HG03280 (cell line): Measurements from ENCODE around the gene CD9.
"Not testable (repeated sequence)": the region's sequence is repeated elsewhere in the genome, so short reads cannot be mapped to it uniquely, and the experiment has no call there.

ENCODE experiments used
- ATAC-seq: cut with Tn5 transposase; IDR thresholded peaks from one replicate; pipeline ENCODE4 v1.9.1; 2021; ENCODE audit warnings: mild to moderate bottlenecking, moderate library complexity; ENCODE audit not compliant: unreplicated experiment

Gene CD9

DNA sequence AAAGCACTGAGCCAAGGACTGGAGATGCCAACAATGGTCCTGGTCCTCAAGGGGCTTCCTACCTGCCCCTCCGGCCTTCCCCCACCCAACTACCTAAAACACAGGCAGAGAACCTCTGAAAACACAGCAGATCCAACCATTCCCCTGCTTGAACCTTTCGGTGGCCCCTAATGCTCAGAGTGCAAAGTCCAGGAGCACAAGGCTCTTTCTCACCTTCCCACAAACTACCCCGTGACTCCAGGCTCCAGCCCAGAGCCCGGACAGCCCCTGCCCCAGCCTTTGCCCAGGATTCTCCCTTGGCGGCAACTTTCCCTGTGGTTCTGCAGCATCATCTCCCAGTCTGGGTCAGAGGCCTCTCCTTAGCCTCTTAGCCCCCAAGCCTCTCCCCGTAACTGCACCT lies 1.6 kb upstream of the CD9 start:
- no peak for ATAC-seq

DNA sequence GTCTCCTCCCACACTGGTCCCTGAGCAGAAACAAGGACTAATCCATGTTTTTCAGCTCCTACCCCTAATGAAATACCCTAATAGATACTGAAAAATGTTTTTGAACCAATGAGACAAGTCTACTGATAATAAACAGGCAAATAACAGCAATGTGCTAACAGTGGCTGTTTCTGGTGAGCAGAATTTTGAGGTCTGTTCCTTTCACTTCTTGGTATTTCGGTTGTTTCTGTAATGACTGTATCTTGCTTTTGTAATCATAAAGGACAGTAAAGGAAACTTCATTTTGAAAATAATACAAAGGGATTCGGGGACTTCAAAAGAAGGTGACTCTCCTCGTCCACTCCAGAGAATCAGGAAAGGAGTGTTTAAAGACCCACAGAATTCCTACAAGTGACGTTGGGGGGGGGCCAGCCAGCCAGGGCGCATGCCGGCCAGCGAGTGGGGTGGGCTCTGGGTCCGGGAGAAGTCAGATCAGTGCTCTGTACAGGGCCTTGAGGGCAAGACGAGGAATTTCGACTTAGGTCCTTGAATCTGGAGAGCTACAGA lies 1.1 kb upstream of the CD9 start:
- ATAC-seq, result no peak

DNA sequence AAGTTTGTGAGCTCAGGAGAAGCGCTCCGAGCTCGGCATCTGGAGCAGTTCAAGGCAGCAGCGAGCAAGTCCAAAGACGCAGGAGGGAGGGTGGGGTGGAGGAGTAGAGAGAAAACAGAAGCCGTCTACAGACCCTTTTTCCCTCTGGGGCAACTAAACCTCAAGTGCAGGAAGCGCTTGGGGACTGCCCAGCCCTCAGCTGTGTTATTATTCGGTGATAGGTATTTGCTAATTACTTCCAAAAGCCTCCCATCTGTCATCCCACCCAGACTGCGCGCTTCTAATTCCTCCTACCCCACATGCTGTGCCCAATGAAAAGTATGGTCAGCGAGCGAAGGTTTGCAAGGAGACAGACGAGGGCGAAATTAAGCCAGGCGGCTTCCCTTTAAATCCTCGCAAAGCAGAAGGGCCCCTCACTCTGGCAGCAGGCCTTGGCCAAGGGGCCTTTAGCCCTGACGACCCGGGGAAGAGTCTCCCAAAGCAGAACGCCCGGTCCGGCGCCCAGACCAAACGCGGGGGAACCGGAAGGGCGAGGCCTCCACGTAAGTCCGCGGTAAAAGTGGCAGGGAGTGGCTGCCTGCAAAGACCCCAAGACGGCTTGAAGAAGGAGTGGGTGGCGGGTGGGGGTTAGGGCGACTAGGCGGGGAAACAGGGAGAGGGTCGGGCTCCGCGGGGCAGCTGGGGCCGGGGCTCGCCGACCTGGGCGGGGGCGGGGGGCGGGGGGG lies 507 bp upstream of the CD9 start:
- no peak for ATAC-seq

DNA sequence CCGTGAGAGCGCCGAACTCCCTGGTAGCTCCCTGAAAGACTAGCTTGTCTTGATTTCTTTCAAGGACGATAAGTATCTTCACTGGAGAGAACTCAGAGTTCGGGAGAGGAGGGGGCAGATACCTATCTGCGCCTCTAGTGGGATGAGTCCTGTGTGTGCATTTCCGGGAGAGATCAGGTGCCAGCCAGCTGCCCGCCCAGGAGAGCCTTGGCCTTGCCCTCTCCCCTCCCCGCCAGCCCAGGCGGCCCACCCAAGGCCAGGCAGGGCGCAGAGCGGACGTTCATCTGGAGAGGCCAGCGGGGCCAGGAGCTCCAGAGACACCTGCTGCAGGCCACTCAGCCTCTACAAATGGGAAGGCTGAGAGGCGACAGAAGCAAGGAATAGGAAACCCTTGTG lies 1.0 kb downstream of the CD9 start:
- ATAC-seq, result no peak

DNA sequence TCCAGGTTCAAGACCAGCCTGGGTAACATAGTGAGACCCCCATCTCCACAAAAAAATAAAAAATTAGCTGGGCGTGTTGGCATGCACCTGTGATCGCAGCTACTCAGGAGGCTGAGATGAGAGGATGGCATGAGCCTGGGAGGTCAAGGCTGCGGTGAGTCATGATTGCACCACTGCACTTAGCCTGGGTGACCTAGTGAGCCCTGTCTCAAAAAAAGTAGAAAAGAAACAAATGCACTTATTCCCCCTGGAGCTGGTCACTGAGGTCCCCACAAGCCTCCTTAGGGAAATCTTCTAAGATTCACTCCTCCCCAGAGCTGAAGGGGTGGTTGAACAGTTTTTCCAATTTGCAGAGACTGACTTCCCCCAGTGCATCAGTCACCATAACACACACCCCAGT lies 1.6 kb downstream of the CD9 start:
- no peak for ATAC-seq

DNA sequence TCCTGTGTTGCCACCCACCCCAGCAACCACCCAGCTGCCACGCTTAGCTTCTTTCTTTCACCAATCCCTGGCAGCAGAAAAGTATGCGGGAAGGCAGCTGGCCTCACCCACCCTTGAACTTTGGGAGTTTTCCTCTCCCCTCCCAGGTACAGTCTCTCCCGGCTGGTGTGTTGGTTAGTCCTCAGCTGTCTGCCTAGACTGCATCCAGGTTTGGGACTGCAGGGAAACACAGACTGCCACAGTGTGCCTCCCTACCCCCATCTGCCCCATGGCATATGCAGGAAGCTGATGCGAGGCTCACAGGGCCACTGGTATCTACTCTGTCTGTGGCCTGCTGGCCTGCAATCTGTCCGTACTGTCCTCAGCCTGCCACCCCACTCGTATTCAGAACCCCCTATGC lies 2.1 kb downstream of the CD9 start:
- ATAC-seq, result no peak

DNA sequence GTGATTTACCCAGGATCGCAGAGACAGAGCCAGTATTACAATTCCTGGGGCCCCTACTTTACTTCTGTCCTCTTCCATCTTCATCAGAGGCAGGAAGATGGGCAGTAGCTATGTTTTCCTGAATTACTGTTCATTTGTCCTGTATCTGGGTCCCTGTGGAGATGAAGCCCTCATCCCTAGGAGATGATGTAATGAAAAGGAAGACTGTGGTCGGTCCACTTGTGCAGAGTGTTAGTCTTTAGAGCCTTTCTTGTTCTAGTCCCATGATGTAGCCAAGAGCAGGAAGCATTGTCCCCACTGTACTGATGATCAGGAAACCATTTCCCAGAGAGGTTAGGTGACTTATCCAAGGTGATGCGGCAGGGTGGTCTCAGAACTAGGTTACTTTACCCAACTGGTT lies 2.6 kb downstream of the CD9 start:
- ATAC-seq, result no peak

DNA sequence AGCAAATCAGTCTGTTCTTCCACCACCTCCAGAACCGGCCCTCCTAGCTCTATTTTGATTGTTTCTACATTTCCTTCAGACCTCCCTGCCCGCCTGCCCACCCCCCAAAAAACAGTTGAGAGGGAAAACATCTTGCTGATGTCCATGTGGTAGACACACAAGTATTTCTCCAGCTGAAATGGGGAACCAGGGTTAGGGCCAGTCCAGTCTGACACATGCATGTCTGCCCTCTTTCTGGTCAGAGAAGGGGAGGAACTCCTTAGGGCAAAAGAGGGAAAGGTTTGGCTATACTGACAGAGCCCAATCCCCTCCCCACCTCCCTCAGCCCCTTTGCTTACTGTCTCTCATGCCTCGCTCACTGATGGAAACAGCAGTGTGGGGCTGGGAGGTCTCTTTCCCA lies 3.4 kb downstream of the CD9 start:
- ATAC-seq, result no peak

DNA sequence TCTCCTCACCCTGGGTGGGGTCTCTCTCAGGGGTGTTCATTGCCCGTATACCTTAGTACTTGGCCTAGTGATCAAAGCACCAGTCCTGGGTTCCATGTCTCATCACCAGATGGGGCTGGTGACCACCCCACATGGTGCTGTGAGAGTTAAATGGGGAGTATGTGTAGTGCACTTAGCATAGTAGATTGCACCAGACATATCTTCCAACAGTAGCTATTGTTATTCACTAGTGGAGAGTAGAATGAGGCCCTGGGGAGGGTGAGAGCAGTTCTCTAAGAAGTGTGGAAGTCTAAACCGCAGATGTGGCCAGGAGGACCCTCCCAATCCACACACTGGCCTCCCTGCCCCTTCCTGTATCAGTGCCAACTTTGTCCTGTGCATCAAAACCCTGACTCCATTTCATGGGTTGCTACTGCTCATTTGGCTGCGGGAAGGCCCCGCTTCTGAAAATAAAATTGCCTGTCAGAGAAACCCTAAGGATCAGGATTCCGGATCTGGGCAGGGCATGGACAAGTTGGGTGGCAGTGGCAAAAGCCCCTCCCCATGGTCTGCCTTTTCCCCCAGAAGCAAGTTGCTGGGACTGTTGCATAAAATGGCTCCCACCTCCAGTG lies 4.4 kb downstream of the CD9 start:
- no peak for ATAC-seq

DNA sequence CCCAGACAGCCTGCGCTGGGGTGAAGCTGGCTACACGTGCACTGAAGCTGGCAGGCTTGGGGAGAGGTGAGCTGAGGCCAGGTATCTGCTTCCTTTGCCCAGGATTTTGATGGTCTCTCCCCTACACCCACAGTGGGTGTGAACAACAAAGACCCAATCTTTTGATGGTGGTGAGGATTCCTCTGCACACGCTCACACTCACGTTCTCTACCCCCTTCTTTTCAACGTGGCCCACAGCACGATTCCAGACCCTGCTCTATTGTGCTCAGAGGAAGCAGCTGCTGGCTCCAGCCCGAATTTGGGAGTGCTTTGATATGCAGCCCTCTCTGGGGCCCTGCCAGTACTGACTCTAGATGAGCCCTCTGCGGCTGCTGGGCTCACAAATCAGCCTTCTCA lies 4.9 kb downstream of the CD9 start:
- no peak for ATAC-seq

DNA sequence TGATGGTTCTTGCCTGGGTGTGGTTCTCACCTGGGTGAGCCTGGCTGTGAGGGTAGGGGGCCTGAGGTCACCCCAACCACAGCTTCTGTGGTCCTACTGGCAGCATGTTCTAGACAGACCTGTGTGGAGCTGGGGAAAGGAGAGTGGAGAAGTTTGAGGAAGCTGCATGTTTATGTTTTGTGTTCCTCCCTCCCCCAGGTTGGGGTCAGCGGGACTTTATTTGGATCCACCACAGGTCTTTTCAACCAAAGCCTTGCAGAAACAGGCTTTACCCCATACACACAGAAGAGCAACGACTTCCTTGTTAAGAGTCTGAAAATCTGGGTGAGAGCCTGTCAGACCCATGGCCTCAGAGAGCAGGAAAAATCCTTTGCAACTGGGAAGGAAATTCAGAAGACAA lies 5.6 kb downstream of the CD9 start:
- ATAC-seq, result no peak

DNA sequence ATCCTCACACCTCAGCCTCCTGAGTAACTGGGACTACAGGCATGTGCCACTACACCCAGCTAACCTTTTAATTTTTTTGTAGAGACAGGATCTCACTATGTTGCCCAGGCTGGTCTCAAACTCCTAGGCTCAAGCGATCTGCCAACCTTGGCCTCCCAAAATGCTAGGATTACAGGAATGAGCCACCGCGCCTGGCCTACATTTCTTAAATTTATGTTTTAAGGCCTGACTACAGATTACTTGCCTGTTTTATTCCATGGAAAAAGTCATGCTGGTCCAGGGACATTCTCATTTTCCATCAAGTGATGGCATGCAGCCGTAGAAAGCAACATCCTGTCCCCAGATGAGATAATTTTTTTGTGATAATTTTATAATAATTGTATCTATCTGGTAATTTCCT lies 6.1 kb downstream of the CD9 start:
- no peak for ATAC-seq

DNA sequence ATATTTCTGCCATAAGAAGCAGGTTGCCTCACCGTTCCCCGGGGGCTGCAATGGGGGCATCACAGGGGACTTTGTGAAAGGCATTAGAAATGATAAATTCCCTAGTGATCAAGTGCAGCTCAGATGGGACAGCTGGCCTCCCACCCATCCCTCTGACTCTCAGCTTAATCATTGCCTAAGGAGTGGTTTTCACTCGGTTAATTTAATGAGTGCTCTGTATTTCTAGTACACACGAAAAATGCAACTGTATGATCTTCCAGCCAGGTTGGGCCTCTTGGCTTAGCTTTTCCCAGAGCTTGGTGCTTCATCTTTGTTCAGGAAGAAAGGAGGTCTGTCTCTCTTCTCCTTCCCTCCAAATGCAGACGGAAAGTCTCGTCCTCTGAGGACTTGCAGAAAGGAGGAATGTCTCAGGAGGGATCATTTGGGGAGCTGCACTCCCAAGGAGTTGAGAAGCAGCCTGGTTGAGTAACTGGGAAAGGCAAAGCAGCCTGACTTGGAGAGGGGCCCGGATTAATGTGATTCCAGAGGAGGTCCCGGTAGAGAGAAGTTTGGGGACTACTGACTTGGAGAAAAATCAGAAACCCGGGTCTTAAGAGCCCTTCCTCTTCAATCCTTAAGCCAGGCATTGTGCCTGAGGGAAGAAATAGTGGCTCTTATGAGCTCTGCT lies 7.2 kb downstream of the CD9 start:
- ATAC-seq, result no peak

DNA sequence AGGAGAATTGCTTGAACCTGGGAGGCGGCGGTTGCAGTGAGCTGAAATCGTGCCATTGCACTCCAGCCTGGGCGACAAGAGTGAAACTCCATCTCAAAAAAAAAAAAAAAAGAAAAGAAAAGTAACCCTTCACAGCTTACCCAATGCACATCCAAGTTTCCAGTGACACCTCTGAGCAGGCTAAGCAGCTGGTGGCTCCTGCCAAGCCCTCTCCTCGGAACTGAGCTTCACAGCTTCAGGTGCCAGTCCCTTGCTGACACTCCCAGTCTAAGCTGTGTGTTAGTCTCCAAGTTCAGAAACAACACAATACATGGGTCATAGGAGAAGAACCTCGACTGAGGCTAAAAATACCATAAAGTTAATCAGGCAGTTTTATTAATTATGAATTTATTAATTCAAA lies 7.9 kb downstream of the CD9 start:
- no peak for ATAC-seq

DNA sequence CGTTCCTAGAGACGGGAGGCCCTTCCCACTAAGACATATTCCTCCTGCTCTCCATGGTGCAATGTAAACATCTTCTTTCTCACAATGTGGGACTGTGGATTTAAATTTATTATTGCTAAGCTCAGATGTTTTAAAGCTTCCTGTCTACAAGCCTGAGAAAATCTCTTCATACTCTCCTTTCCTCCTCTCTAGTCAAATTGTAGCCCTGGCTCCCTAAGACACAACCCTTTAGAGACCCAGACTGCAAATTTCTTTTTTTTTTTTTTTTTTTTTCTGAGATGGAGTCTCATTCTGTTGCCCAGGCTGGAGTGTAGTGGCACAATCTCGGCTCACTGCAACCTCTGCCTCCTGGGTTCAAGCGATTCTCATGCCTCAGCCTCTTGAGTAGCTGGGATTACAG lies 9.2 kb downstream of the CD9 start:
- not testable (repeated sequence) for ATAC-seq

DNA sequence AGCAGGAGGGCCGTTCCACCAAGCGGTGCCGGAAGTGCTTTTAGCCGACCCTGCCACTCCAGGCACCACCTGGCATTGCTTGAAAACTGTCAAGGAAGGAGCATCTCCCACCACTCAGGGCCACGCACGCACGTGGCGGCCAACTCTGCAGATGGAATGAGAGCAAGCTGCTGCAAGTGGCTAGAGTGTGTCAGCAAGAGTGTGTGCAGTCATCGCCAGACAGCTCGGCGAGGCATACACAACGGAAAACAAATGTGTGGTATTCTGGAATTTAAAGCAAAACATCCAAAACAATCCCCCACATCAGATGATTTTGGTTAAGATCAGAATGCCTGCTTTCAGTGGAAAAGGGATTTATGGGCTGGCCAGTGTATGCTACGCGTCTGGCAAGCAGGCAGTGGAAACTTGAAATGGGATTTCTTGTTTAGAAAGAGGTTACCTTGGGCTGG lies 11.2 kb downstream of the CD9 start:
- no peak for ATAC-seq

DNA sequence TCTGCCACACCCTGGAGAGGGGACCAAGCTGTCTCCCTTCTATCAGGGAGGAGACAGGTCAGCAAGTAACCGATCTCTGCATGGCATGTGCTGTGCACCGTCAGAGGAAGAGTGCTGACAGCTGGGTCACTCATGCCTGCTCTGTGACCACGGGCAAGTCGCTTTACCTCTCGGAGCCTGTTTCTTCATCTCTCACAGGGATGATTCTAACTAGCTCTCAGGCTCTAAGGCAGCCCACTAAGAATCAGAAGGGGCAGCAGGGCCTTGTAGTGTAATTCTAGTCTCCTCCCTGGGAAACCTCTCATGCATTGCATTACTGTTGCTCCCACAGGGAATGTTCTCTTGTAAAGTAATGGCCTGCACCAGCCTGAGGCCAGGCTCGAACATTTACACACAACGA lies 11.9 kb downstream of the CD9 start:
- no peak for ATAC-seq

DNA sequence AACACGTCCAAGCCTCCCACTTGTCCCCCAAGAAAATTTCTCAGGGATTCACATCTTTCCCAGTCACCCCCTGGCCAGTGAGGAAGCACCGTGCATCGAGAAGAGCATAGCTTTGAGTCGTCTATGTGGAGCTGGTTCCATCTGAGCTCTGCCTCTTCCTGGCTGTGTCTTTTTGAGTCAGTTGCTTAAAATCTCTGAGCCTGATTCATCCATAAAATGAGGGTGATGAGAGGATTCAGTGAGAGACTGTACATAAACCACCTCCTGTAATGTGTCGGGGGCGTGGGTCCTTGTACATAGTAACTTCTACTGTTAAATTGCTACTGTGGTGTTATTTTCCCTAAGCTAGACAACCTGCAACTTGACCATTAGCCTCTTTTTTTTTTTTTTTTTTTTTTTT lies 13.8 kb downstream of the CD9 start:
- no peak for ATAC-seq

DNA sequence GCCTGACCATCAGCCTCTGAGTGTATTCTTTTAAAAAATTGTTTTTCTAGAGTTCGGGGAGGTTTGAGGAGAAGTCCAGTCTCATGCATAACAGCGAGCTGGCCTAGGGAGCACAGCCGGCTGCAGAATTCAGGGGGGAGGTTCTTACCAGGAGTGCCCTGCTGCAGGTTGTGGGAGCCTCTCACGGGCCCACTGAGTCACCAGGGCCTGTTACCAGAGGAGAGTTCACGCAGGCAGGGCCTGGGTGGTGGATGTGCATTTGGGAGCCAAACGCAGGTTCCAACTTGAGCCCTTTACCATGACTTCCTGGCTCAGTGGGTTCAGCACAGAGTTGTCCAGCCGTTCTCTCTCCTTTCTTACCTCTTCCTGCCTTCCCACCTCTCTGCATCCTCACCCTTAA lies 14.4 kb downstream of the CD9 start:
- no peak for ATAC-seq

DNA sequence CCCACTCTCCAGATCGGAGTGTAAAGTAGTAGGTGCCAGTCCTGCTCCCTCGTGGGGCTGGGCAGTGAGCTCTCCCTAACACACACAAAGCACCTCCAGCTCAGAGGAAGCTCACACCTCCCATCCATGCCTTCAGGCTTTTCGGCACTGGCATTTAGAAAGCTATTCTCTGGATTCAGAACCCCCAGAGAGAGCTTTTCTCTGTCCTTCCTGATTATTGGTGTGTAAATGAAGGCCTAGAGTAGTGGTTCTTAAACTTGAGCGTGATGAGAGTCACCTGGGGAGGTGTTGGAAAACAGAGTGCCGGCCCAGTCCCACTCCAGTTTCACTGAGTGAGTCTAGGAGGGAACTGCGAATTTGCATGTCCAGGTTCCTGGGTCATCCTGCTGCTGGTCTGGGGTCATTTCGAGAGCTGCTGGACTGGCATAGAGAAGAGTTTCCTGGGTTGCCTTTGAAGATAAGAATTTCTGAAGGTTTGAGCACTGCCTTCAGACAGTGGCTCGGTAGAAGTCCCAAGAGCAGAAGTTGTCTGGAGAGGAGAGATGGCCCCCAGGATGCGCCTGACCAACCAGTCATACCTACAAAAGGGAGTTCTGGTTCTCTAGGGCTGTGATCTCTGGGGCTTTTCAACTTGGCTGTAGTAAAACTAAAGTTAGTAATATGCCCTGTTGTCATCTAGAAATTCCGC lies 15.1 kb downstream of the CD9 start:
- ATAC-seq, result no peak

DNA sequence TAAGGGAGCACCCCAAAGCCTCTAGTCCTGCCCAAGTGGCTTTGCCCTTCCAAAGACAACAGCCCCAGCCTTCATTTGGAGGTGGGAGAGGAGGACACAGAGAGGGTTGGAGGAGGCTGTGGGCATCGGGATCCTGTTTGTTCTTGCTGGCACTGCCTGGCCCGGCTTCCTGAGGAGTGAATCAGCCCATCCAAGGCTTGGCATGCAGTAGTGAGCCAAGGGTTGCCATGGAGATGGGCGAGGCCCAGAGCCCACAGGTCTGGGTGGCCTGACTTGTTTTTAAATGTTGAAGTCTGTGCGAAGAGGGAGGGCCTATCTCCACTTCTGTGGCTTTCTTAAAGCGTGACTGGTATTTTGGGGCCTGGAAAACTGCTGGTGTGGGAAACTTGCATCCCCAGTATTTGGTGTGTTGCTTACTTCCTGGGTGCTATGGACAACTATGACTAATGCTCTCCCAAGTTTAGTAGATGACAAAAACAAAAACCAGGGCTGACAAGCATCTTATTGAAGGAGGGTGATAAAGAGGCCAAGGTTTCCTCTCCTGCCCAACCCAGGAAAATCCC lies 15.8 kb downstream of the CD9 start:
- ATAC-seq, result no peak
